GM18498 (cell line): ENCODE measurements around the gene ALPK1.
"Not testable (repeated sequence)": the region's sequence is repeated elsewhere in the genome, so short reads cannot be mapped to it uniquely, and the experiment has no call there.

Experiments used
- ATAC-seq: cut with Tn5 transposase; IDR thresholded peaks from one replicate; pipeline ENCODE4 v1.9.1; 2021; ENCODE audit warnings: mild to moderate bottlenecking, moderate library complexity; ENCODE audit not compliant: unreplicated experiment

The ALPK1 gene

DNA sequence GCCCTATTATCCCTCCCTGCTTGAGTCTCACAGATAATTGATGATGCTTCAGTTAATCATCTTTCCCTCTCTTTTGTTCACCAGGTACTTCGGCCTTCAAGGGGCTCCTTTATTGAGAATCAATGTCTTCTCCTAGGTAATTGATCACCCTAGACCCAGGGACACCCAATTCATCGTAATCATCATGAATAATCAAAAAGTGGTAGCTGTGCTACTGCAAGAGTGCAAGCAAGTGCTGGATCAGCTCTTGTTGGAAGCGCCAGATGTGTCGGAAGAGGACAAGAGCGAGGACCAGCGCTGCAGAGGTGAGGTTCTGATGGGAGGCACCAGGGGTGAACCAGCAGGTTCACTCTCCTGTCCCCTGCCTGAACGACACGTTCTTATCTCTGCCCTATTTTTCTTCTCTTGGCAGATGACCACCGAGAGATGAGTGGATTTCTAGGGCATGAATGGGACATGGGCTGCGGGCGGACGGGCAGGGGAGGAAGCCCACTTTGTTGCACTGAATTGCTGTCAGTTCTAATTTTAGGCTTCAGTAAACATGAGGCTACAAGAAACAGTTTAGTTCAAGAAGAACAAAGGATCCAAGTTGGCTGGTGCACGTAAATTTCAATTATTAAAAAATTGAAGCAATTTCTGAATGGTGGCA, 80.5 kb downstream of the ALPK1 start:
- ATAC-seq = no peak

DNA sequence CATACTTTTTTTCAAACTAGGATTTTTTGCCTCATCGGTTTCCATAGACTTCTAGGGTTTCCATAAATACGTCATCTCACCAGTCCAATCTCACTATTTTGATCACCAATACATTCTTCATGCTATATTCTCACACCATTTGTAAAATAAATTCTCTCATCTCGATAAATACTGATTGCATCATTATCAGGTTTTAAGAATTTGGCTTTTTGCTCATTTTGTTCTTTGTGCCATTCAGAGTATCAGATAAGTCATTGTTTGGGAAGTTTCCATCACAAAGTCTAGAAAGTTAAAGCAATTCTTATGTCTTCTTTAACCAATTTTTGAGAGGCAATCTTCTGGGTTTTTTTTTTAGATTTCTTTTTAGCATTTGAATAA, 81.1 kb downstream of the ALPK1 start:
- ATAC-seq = no peak

DNA sequence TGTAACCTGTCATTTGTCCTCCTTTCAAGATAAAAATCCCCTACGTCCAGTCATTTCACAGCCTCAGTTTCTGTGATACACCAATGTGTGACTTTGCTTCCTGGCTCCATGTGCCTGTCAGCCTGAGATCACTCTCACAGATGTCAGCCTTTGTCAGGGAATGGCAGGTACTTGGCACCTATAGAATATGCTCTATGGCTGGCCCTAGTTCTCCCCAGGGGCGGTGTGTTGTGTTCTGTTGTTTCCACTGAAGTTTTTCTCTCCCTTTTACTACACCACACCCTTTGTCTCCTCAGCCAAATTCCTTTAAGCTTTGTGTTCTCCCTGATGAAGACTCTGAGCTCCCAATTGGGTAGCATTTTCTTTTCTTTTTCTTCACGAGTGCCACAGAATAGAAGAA, 81.7 kb downstream of the ALPK1 start:
- ATAC-seq = no peak

DNA sequence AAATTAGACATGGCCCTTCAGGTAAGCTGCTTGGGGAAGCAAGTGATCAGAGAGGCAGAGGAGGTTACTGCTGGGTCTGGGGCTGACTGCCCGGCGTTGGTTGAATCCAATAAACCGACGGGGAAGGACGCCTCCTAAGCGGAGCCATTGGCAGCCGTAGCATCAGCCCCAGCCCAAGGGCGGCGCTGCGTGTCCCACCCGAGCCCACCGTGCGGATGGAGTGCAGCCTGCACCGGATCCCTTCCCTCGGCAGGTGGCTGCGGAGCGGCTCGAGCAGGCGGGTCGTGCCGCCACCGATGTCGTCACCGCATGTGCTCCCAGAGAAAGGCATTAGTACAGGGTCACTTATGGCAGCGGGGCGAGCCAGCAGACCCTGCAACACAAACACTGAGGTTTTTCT, 82.1 kb downstream of the ALPK1 start:
- no peak for ATAC-seq

DNA sequence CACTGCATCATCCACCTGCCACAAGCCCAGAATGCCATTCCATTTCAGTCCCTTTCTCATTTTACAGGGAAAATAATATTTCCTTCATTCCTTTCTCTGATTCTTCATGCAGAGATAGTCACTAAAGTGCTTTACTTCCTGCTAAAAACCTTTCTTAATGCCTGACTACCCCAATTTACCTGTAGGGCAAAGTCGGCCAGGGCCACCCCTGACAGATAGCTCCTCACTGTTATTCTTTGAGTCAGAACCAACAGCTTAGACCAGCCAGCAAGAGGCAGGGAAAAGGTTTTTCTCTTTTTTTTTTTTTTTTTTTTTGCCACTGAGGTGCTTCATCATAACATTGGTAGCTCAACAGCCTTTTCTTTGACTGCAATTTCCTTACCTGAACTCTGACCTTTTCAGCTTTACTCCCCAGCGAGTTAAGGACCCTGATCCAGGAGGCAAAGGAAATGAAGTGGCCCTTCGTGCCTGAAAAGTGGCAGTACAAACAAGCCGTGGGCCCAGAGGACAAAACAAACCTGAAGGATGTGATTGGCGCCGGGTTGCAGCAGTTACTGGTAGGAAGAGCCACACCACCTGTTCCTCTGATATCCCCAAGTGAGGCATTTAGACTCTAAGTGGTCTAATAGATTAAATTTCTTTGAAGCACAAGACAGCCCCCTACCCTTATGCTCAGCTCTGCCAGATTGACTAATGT, 85.0 kb downstream of the ALPK1 start:
- ATAC-seq = no peak

DNA sequence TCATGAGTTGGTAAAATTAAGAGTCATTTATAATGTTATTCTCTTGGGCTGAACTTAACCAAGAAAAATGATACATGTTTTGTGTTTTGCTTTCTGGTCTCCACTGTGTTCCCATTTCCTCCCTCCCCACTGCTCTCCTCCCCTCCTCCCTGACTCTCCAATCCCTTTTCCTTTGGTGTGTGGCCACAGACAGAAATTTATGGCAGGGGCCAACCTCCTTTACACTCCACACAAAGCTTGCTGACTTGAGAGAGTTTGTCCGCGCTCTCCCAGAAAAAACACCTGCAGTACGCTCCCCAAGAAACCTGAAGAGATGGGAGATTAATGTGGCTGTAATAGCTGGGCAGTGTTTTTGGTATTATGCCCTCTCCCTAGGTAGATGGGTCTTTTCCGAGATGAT, 88.9 kb downstream of the ALPK1 start:
- ATAC-seq = no peak

DNA sequence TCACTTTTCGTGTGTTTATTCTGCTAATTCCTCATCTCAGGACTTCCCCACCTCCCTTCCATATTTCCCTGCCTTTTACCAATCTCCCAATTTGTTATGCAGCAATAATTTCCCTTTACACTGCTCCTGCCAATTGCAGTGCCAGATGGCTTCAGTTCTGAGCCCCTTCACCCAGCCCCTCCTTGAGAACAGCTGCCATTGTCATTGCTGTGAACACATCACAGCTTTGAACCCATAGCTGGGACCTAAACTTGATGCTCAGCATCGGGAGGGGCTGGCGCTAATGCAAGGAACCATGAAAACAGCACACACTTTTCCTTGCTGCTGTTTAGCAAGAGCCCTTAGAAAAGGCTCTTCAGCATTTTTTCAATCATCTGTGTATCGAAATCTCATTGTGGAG, 104.9 kb downstream of the ALPK1 start:
- no peak for ATAC-seq

DNA sequence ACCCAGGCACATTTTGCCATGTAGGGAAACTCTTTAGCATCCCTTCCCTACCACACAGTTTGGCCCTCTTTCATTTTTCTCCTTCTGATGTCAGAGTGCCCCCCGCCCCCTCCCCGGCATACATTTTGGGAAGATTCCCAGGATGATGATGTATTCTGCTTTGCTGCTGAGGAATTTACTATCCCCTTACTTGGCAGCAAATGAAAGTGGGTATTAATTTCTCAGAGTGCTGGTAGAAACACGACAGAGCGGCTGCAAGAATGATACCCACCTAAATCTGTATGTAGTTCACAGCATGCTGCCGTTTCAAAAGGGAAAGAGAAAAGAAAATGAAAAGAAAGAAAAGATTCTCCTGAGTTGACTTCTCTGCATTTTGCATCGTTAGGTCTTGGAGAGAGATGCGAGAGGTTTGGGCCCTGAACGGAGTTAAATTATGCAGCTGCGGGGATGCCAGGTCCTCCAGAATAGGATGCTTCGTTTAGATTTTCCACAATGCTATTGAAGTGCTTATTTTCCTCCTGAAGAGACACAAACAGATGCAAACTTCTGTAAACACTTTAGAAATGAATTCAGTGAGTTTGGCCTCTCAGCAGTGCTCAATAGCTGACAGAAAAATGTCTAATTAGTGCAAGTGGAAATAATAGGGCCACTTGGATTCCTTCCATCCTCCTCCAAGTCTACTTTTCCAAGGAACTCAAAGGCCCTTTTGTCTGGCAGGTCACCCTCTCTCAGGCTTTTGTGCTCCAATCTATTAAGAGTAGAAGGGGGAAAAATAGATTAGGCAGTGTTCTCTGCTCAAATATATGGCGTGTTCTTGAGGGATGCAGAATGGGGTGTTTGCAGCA, 106.2 kb downstream of the ALPK1 start:
- ATAC-seq = no peak

DNA sequence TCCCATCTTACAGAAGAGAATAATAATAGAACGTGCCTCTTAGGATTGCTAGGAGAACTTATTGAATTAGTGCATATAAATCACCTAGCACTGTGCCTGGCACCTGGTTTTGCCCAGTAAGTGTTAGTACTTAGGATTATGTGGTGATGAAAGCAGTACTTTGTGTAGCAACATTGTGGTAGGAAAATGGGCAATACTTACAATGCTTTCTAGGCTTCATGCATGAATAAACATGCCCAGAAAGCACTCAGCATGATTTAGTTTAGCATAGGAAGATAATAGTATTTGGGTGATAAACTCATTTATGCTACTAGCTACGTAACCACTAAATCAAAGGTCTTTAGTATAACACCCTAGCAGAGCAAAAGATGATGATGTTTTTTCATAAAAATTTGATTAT, 113.2 kb downstream of the ALPK1 start:
- no peak for ATAC-seq

DNA sequence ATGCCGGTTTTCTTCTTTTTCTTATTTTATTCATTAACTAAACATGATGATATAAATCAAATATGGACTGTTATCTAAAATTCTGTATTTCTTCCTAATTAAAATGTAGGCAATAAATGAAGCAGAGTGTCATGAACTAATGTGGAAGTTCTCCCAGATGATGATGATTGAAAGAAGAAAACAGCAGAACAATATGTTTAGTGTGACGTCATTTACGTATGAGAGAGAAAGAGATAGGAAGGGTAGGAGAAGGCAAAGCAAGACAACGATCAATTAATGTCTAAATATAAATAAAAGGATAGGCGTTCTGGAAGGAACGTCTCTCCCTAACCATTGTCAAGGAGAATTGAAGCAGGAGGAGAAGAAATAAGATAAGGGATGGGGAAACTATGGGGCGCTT, 113.6 kb downstream of the ALPK1 start:
- no peak for ATAC-seq

DNA sequence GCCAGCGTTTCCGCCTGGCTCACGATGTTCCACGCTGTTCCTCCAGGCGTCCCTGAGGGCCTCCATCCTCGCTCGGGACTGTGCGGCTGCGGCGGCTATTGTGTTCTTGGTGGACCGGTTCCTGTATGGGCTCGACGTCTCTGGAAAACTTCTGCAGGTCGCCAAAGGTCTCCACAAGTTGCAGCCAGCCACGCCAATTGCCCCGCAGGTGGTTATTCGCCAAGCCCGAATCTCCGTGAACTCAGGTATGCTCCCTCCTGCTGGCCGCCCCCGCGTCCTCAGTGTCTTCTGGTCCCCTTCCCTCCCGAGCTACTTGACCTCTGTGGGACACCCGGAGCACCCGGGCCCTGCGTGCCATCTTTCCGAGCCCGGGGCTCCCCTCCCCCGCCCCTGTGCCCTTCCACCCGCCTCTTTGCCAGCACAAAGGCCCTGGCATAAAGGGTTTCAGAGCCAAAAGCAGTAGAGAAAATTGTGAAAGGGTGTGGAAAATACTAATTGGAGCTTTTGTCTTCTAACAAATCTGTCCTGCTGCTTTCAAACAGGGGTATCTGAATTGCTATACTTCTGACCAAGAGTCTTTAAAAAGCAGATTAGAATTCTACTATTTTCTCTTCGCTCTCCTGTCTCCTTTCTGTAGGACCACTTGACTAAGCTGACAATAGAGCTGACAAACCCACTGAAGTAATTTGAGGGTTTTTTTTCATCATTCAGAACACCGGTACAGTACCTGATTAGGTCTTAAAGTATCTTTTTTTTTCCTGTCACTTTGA, 114.8 kb downstream of the ALPK1 start:
- ATAC-seq = no peak

DNA sequence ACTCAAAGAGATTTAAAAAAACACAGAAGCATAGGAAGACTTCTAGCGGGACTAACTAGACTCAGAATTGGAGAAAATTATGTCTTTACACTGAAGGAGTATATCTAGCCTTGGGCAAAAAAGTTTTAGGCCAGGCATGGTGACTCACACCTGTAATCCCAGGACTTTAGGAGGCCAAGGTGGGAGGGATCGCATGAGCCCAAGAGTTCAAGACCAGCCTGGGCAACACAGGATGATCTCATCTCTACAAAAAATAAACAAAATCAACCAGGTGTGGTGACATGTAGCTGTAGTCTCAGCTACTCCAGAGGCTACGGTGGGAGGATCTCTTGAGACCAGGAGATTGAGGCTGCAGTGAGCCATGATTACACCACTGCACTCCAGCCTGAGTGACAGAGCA, 119.3 kb downstream of the ALPK1 start:
- no peak for ATAC-seq

DNA sequence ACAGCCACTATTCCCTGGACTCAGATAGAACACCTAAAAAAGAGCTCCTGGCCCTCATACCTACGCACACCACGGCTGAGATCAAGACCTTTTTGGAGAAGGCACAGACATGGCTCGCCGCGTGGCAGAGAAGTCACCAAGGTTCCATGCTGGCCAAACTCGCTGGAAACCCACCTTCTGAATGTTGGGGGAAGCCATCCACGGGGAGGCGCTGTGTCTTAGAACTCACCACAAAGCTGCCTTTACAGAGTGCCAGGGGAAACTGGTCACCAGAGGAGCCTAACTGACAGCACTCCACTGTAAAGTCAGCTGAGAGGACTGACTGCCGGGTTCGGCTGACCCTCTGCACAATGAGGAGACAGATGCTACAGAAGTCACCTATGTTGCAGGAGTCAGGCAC, 120.9 kb downstream of the ALPK1 start:
- no peak for ATAC-seq

DNA sequence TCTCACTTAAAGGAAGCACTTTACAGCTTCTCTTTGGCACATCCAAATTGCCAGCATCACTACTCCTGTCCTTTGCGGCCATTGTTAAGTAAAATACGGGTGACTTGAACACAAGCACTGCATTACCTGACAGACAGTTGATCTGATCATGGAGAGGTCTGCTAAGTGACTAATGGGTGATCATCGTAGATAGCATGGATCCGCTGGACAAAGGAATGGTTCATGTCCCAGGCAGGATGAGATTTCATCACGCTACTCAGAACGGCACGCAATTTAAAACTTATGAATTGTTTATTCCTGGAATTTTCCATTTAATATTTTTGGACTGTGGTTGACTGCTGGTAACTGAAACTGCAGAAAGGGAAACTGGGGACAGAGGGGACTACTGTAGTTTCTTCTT, 124.7 kb downstream of the ALPK1 start:
- no peak for ATAC-seq

DNA sequence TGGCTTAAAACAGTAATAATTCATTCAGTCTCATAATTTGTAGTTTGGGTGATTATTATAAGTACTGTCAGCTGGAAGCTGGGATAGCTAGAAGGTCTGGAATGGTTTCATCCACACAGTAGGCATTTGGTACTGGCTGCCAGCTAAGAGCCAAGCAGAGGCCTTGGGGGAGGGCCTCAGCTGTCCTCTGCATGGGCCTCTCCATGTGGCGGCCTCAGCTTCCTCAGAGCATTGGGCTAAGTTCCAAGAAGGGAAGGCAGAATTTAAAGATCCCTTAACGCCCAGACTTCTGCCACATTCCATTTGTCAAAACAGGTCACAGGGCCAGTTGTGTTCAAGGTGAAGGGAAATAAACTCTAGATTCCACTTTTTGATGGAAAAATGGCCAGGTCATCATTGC, 125.5 kb downstream of the ALPK1 start:
- no peak for ATAC-seq

DNA sequence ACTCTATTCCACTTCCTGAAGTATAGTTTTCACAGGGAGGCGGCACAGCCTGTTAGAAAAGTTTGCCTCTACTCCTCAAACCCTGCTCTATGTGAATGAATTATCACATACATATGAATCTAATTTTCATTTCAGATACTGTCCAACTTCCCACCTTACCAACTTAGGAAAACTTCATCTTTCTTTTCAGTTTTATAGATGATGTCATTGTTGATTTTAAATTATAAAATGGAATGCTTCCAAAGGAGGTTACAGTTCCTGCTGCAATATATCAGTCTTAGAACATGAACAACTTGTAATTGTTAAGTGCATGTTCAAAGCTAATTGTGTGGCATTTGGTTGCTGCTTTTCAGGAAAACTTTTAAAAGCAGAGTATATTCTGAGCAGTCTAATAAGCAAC, 126.4 kb downstream of the ALPK1 start:
- ATAC-seq = no peak

DNA sequence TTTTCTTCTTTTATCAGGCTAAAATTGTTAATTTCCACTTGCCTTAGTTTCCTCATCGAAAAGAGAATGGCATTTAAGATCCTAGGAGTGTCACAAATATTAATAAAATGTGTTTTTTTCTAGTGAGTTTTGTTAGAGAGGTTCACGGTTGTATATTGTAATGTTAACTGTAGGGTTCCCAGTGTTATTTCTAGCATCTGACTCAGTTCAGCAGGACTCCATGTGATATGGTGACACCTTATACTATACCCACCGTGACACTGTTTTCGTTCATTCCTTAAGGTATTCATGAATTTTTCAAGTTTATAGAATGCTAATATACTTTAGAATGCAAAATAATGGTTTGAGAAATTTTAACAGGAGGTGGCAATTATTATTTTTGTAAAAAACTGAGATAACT, 128.7 kb downstream of the ALPK1 start:
- no peak for ATAC-seq

DNA sequence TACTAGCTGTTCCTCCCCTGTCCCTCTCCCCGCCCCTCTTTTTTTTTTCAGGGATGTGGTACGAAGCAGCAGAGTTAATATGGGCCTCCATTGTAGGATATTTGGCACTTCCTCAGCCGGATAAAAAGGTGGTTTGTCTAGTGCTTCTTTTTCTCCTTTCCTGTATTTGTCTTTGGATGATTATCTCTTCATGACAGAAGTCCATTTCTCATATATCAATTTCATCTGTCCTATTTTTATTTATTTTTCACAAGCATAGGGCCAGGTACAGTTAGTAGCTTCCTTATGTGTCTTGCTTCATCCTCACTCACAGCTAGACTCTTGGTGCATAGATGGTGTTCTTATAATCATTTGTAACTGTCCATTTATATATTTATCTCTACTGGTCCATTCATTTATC, 129.2 kb downstream of the ALPK1 start:
- no peak for ATAC-seq

DNA sequence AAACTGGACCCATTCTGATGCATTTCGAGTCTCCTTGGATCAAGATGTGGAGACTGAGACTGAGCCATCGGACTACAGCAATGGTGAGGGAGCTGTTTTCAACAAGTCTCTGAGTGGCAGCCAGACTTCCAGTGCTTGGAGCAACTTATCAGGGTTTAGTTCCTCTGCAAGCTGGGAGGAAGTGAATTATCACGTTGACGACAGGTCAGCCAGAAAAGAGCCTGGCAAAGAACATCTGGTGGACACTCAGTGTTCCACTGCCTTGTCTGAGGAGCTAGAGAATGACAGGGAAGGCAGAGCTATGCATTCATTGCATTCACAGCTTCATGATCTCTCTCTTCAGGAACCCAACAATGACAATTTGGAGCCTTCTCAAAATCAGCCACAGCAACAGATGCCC, 134.0 kb downstream of the ALPK1 start:
- no peak for ATAC-seq

DNA sequence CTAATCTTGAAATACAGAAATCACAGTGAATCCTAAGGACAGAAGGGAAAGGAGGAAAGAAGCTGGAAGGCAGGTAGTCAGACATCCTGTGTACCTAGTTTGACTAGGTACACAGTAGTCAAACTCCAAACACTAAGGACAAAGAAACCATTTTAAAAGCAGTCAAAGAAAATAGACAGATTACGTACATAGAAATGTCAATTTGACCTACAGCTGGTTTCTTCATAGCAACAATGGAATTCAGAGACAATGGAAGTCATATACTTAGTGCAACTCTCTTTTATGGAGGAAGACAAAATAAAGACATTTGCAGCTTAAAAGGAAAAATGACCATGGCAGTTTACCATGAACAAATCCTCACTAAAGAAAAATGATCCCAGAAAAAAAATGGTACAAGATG, 139.8 kb downstream of the ALPK1 start:
- no peak for ATAC-seq

DNA sequence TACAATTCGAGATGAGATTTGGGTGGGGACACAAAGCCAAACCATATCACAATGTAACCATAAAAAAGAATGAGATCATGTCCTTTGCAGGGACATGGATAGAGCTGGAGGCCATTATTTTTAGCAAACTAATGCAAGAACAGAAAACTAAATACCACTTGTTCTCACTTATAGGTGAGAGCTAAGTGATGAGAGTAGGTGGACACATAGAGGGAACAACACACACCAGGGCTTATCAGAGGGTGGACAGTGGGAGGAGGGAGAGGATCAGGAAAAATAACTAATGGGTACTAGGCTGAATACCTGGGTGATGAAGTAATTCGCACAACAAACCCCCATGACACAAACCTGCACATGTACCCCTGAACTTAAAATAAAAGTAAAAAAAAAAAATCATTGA, 145.1 kb downstream of the ALPK1 start:
- ATAC-seq = not testable (repeated sequence)
